Lower leg skin (tissue), 4 donors: ENCODE data around the gene GPRASP1. TPM values are rescaled to one million over a fixed set of nuclear protein-coding genes. Genes with fewer than 3 reads are reported as not detected.

Experiments used
- DNase-seq, 2 donors: peaks; one replicate each; pipeline ENCODE4 v3.0.0-alpha.2; 2019; ENCODE audit warnings: low spot score in 2 of 2
- H3K4me3 ChIP-seq: fragments of 200-600 bp; sonication (generic); 2 replicates; pipeline ENCODE4 v1.5.1; 2017; ENCODE audit warnings: mild to moderate bottlenecking, low read depth; ENCODE audit not compliant: poor library complexity, severe bottlenecking
- CTCF ChIP-seq, 3 donors: fragments of 450-650 bp; IDR thresholded peaks; one replicate each; pipeline ENCODE4 v1.5.1; 2016; ENCODE audit warnings: antibody characterized with exemption in 3 of 3, mild to moderate bottlenecking in 3 of 3, moderate library complexity in 2 of 3
- POLR2A ChIP-seq, 2 donors: fragments of 450-650 bp; IDR thresholded peaks; one replicate each; pipeline ENCODE4 v1.6.1; 2016 to 2017; ENCODE audit warnings: antibody characterized with exemption in 2 of 2, mild to moderate bottlenecking in 1 of 2, moderate library complexity in 1 of 2
- WGBS, 2 donors: methylation state at CpG; one replicate each; pipeline ENCODE4 v1.1.5; 2018; 5-methylcytosine and 5-hydroxymethylcytosine counted together
- intact Hi-C: fragments of 100-400 bp; cut with DNase I; formaldehyde crosslinking; loops from one replicate; pipeline ENCODE4 v1.15.0; 2023; ENCODE audit warnings: low total_unique reads
- total RNA-seq, 4 donors: library from RNA; depleted of rRNA; stranded (reverse); fragments of >200 nt; gene quantifications; one replicate each; pipeline ENCODE4 v1.1.0, GENCODE V29; 2016

Gene GPRASP1
- total RNA-seq, 4 donors from 2014 or later = 3.6 to 5.1 (median 4.2) TPM

- TF ChIP-seq CTCF (IDR thresholded peaks at IDR 0.05) (no peak), POLR2A (IDR thresholded peaks at IDR 0.05) (no peak)
- no peak for DNase-seq
- H3K4me3 ChIP-seq = no peak overlapping the region
- intact Hi-C loops = no loop called here
- WGBS, 2 donors = 85 to 98% methylated on average over 3 of the region's 3 CpGs
Measured at GRCh38 chrX:102694749-102695148, 43.5 kb downstream of the GPRASP1 start.

- TF ChIP-seq POLR2A (IDR thresholded peaks at IDR 0.05) (no peak), CTCF (IDR thresholded peaks at IDR 0.05) (no peak)
- intact Hi-C loops = no loop called here
- no peak for DNase-seq
Measured at GRCh38 chrX:102696306-102696705, 45.0 kb downstream of the GPRASP1 start.

GRCh38 chrX:102697494-102697893 lies 46.2 kb downstream of the GPRASP1 start:
- DNase-seq = no peak
- intact Hi-C loops = no loop called here
- TF ChIP-seq POLR2A (IDR thresholded peaks at IDR 0.05) (no peak), CTCF (IDR thresholded peaks at IDR 0.05) (no peak)

More at GRCh38 chrX:102696306-102696705, 45.0 kb downstream of the GPRASP1 start:
- no peak overlapping the region for H3K4me3 ChIP-seq

More at GRCh38 chrX:102697494-102697893, 46.2 kb downstream of the GPRASP1 start:
- H3K4me3 ChIP-seq = no peak overlapping the region

Other genes starting within 250 kb of the GPRASP1 start
- not detected for gene NXF2B, start 211.5 kb upstream of the GPRASP1 start, total RNA-seq
- not detected for gene TCP11X2, start 179.7 kb upstream of the GPRASP1 start, total RNA-seq
- not detected for gene TMSB15A, start 134.7 kb upstream of the GPRASP1 start, total RNA-seq
- gene ARMCX5, start 52.0 kb upstream of the GPRASP1 start, total RNA-seq = 10 to 100 TPM; 14.4 to 25.1 (median 19.5) TPM
- gene GPRASP2, start 61.0 kb downstream of the GPRASP1 start, total RNA-seq = 10 to 100 TPM in 2 of 4 donors, 1 to 10 TPM in 2; 4.4 to 14.7 (median 9.5) TPM
- gene GPRASP3, start 69.3 kb downstream of the GPRASP1 start, total RNA-seq = 1 to 10 TPM; 2.6 to 3.8 (median 3.1) TPM